Mesothelial cell of epicardium (in vitro differentiated cells): ENCODE measurements around the gene DHX30. TPM values are rescaled to one million over a fixed set of nuclear protein-coding genes. Genes with fewer than 3 reads are reported as not detected.

Source experiments
- DNase-seq, 2 experiments: peaks; one replicate each; pipeline ENCODE4 v3.0.0; 2021; ENCODE audit warnings: low spot score in 2 of 2; ENCODE audit not compliant: unreplicated experiment in 2 of 2
- H3K27ac Mint-ChIP-seq: 2 replicates; pipeline ENCODE4 v1.8.0; 2021; ENCODE audit warnings: mixed read lengths
- H3K27me3 Mint-ChIP-seq: 2 replicates; pipeline ENCODE4 v1.8.0; 2021; ENCODE audit warnings: low read depth, mixed read lengths
- H3K36me3 Mint-ChIP-seq: 2 replicates; pipeline ENCODE4 v1.8.0; 2021; ENCODE audit warnings: mixed read lengths
- H3K4me1 Mint-ChIP-seq: 2 replicates; pipeline ENCODE4 v1.8.0; 2021; ENCODE audit warnings: mixed read lengths
- H3K4me3 Mint-ChIP-seq: 2 replicates; pipeline ENCODE4 v1.8.0; 2021; ENCODE audit warnings: mild to moderate bottlenecking, moderate library complexity, mixed read lengths
- H3K9me3 Mint-ChIP-seq: 2 replicates; pipeline ENCODE4 v1.8.0; 2021; ENCODE audit warnings: mixed read lengths
- CTCF ChIP-seq: fragments of 200-600 bp; sonication (generic); IDR thresholded peaks from one replicate; pipeline ENCODE4 v1.5.0; 2021; ENCODE audit warnings: antibody characterized with exemption; ENCODE audit not compliant: unreplicated experiment
- total RNA-seq: library from RNA; stranded (reverse); gene quantifications from 3 replicates; pipeline ENCODE4 v1.2.1, GENCODE V29; 2021

DHX30 gene
- total RNA-seq, 1 donor from 2014 or later = 122 TPM

GRCh38 chr3:47857151-47857550, 54.2 kb downstream of the DHX30 start:
- Mint-ChIP-seq H3K27me3 (no peaks in the 10 kb centered on the region), H3K9me3 (no peaks in the 10 kb centered on the region), H3K36me3 (peaks cover 27% of the 10 kb centered on the region), H3K4me3 (no peak overlapping the region), H3K27ac (no peak overlapping the region), H3K4me1 (no peaks in the 10 kb centered on the region)
- DNase-seq = no peak
- TF ChIP-seq CTCF = no peak

GRCh38 chr3:47859956-47860605, 57.1 kb downstream of the DHX30 start:
- H3K9me3 Mint-ChIP-seq = no peaks in the 10 kb centered on the region
- no peak overlapping the region for H3K4me3 Mint-ChIP-seq
- TF ChIP-seq CTCF = no peak
- H3K27ac Mint-ChIP-seq = no peak overlapping the region
- H3K36me3 Mint-ChIP-seq = peaks cover 27% of the 10 kb centered on the region
- no peak for DNase-seq
- no peaks in the 10 kb centered on the region for H3K27me3 Mint-ChIP-seq
- H3K4me1 Mint-ChIP-seq = no peaks in the 10 kb centered on the region

- no peaks in the 10 kb centered on the region for H3K9me3 Mint-ChIP-seq
- no peak overlapping the region for H3K27ac Mint-ChIP-seq
- no peaks in the 10 kb centered on the region for H3K27me3 Mint-ChIP-seq
- peaks cover 39% of the 10 kb centered on the region for H3K36me3 Mint-ChIP-seq
- H3K4me3 Mint-ChIP-seq = no peak overlapping the region
- H3K4me1 Mint-ChIP-seq = no peaks in the 10 kb centered on the region
- no peak for TF ChIP-seq CTCF
- DNase-seq = no peak
These were observed 60.6 kb downstream of the DHX30 start for GRCh38 chr3:47863391-47864128.

GRCh38 chr3:47865192-47865591, 62.3 kb downstream of the DHX30 start:
- no peak for TF ChIP-seq CTCF
- no peak for DNase-seq
- Mint-ChIP-seq H3K36me3 (peaks cover 46% of the 10 kb centered on the region), H3K27me3 (no peaks in the 10 kb centered on the region), H3K4me3 (no peak overlapping the region), H3K27ac (no peak overlapping the region), H3K4me1 (no peaks in the 10 kb centered on the region), H3K9me3 (no peaks in the 10 kb centered on the region)

- H3K4me1 Mint-ChIP-seq = no peaks in the 10 kb centered on the region
- no peak for TF ChIP-seq CTCF
- no peaks in the 10 kb centered on the region for H3K9me3 Mint-ChIP-seq
- no peak overlapping the region for H3K4me3 Mint-ChIP-seq
- DNase-seq = no peak
- no peak overlapping the region for H3K27ac Mint-ChIP-seq
- H3K27me3 Mint-ChIP-seq = no peaks in the 10 kb centered on the region
- H3K36me3 Mint-ChIP-seq = peaks cover 59% of the 10 kb centered on the region
These were observed 64.6 kb downstream of the DHX30 start for GRCh38 chr3:47867451-47868044.
